Stimulated activated CD8-positive, alpha-beta memory T cell treated with anti-CD3 and anti-CD28 coated beads, Interleukin-15, amount 100 ng/mL, for 24 hours (primary cell): ENCODE measurements around the gene RB1.
"Not testable (repeated sequence)": the region's sequence is repeated elsewhere in the genome, so short reads cannot be mapped to it uniquely, and the experiment has no call there.

Experiments used
- DNase-seq: peaks from one replicate; pipeline ENCODE4 v3.0.0-alpha.2; 2020; ENCODE audit warnings: low read depth

RB1 gene

GRCh38 chr13:48349525-48349924 lies 46.0 kb downstream of the RB1 start:
- DNase-seq, result no peak

GRCh38 chr13:48353590-48353989 lies 50.0 kb downstream of the RB1 start:
- DNase-seq, result no peak

DNA sequence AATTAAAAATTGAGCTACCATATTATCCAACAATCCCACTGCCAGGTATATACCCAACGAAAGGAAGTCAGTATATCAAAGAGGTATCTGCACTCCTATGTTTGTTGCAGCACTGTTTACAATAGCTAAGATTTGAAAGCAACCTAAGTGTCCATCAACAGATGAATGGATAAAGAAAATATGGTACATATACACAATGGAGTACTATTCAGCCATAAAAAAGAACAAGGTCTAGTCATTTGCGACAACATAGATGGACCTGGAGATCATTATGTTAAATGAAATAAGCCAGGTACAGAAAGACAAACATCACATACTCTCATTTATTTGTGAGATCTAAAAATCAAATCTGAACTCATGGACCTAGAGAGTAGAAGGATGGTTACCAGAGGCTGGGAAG lies 52.0 kb downstream of the RB1 start:
- DNase-seq, result not testable (repeated sequence)

- DNase-seq, result no peak
Observed at GRCh38 chr13:48356750-48357149, 53.2 kb downstream of the RB1 start.

DNA sequence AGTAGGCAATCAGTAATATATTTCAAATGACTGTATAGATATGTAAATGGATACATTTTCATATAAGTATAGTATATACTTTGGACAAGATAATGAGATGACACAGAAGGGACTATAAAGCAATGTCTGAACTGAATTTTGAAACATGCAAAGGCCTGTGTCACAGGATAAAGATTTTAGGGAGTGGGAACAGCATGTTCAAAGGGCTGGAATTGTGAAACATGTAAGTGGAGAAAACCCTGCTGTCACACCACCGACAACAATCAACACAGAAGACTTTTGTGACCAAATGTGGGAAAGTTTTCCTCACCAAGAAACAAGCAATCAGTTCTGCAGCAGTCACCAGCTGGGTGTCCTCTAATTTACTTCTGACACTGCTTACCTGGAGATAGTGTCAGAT lies 66.4 kb downstream of the RB1 start:
- DNase-seq, result no peak

DNA sequence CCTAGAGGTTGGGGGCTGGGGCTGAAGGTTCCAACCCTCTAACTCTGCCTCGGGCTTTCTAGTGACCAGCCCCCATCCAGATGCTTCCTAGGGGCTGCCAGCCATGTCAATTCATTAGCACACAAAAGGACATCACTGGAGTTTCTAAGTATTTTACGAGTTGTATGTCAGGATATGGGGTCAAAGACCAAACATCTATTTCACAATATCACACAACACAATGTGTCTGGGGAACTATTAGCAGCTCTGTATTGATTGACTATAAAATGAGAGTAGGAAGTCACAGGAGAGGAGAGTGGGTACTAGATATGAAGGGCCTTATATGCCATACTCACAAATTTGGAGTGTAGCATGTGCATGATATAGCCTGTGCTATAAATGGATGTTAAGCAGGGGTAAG lies 67.3 kb downstream of the RB1 start:
- DNase-seq, result no peak

DNA sequence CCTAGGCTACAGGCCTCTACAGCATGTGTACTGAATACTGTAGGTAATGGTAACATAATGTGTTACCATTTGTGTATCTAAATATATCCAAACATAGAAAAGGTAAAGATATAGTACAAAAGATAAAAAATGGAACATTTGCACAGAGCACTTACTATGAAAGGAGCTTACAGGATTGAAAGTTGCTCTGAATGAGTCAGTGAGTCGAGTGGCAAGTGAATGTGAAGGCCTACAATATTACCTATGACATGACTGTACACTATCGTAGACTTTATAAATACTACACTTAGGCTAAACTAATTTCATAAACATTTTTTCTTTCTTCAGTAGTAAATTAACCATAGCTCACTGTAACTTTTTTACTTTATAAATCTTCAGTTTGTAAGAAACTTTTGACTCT lies 74.3 kb downstream of the RB1 start:
- no peak for DNase-seq

DNA sequence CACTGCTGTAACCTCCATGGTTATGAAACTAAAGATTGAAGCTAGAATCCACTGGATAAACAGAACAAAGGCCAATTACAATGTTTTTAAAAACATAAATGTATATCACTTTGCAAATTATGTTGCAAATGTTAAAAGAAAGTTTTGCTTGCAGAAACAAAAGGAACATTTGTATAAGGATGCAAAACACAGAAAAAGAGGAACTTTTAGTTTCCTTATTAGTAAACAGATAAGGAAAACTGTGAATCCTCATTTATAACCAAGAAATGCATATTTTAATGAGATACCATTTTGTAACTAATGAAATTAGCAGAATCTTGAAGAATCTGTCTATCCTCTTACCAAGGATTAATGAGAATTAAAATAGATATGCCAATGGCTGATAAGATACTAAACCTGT lies 77.0 kb downstream of the RB1 start:
- DNase-seq, result no peak

DNA sequence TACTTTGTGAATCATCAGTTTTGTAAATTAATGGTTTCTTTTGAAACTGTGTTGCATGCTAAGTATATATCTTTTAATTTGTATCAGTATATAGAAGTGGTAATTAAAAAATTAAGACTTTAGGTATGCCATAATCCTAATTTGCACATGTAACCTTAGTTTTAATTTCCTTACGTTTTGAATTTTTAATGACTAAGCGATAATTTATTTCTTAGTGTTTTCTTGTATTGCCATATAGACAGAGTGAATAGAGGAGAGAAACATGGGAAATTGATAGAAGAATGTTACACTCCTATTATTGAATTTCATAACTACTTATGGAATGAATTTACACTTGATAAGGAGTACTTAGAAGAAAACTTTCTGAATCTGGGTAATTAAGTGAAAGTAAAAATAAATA lies 79.8 kb downstream of the RB1 start:
- DNase-seq, result no peak

DNA sequence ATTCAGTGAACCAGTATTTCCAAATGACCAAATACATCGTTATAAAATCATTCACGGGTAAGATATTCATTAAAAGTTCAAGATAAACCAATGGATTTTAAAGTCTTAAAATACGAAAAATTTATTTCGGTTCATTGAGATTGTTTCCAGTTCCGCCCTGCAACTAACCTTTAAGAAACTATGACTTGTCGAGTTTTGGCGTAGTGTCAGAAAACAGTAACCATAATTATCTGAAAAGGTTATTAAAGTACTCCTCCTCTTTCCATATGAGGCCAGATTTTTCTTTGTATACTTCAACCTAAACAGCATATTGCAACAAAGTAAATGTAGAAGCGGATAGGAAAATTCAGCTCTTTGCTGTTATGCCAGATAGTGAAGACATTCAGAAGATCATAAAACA lies 83.3 kb downstream of the RB1 start:
- no peak for DNase-seq

DNA sequence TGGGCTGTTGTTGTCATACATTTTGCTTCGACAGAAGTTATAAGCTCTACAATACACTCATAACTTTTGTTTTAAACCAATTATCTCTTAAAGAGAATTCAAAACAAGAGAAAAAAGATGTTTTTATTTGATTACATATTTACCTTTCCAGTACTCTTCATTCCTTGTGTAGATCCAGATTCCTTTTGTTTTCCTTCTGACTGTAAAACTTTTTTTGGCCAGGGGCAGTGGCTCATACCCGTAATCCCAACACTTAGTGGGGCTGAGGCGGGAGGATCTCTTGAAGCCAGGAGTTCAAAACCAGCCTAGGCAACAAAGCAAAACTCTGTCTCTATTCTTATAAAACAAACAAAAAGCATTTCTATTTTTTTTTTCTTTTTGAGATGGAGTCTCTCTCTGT lies 87.7 kb downstream of the RB1 start:
- DNase-seq, result no peak

DNA sequence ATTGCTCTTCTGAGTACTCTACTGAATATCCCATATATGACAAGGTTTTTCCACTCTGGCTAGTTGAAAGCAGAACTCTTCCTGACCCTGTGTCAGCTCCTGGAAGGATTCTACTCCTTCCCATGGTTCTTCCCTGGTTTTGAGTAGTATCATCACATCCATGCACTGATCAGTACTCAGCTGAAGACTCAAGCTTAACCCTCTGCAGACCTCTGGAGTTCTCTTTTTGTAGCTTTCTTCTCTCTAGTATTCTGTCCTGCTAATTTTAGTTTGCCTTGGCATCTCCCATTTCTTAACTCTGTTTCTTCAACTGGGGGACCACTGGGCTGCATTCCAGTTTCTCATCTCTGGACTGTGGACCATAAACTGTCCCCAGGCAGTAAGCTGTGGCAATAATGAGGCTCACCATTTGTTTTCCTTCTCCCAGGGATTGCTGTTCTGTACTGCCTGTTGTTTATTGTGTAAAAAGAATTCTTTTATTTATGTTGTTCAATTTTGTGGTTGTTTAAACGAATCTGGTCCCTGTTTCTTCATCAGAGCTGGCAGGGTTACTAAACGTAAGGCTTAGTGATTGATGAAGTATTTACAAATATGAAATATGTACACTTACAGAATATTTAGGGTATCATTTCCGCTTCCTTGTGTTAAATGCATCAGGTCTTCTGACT lies 89.6 kb downstream of the RB1 start:
- no peak for DNase-seq

- DNase-seq, result no peak
Observed at GRCh38 chr13:48393698-48394085, 90.1 kb downstream of the RB1 start.

GRCh38 chr13:48397744-48398143 lies 94.2 kb downstream of the RB1 start:
- DNase-seq, result no peak

- no peak for DNase-seq
Observed at GRCh38 chr13:48398450-48399095, 95.0 kb downstream of the RB1 start.

GRCh38 chr13:48400090-48400694 lies 96.6 kb downstream of the RB1 start:
- DNase-seq, result no peak

DNA sequence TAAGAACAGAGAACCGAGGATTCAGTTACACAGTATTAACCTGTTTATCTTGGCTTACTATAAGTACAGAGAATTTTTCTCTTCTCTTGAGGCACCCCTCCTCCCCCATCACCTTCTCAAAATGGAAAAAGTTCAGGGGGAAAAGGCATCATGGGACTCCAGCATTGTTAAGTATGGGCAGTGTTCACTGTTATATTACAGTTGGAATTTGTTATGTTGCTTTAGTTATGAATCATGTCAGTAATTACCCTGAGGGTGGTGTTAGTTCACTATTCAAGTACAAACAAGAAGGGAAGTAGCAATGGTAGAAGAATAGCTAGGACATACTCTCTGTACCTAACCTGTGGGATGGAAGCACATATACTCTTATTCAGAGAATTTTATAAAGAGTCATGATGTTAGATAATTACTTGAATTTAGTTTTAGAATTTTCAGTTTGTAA lies 97.3 kb downstream of the RB1 start:
- DNase-seq, result no peak

GRCh38 chr13:48401480-48401879 lies 97.9 kb downstream of the RB1 start:
- no peak for DNase-seq

GRCh38 chr13:48402325-48402932 lies 98.9 kb downstream of the RB1 start:
- DNase-seq, result no peak

GRCh38 chr13:48403151-48403631 lies 99.6 kb downstream of the RB1 start:
- no peak for DNase-seq

DNA sequence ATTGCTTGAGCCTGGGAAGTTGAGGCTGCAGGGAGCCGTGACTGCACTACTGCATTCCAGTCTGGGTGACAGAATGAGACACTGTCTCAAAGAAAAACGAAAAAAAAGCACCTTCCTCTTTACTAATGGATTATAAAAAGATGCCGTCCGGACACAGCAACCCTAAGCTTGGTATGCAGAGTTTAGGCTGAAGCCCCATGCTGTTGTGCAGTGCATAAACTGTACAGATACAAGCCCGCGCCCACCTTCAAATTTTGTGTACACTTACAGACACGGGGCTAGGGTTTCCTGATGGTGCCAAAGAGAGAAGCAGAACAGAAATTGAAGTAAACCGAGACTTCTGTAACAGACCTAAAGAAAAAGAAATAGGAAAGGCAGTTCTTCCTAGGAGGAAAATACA lies 100.4 kb downstream of the RB1 start:
- DNase-seq, result no peak

GRCh38 chr13:48404952-48405351 lies 101.4 kb downstream of the RB1 start:
- DNase-seq, result no peak

DNA sequence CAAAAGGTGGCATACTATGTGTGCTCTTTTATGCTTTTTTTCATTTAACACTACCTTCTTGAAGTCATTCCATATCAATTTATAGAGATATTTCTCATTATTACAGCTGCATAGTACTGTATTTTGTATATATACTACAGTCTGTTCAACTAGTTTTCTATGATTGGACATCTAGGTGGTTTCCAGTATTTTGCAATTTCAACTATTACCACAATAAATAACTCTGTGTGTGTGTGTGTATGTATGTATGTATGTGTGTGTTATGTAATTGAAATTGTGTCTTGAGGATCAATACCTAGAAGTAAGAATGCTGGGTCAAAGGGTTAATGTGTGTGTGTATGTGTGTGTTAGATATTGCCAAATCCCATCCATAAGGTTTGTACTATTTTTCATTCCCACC lies 102.3 kb downstream of the RB1 start:
- DNase-seq, result no peak
